H1 (cell line): ENCODE measurements around the gene TTLL5.

Experiments used
- CBX5 ChIP-seq: fragments of 300-800, 300-1000 bp; sonication (generic); IDR thresholded peaks from 2 replicates; pipeline ENCODE4 v1.7.1; 2016; ENCODE audit warnings: antibody characterized with exemption, low read length, low read depth
- CHD2 ChIP-seq: IDR thresholded peaks from 2 replicates; pipeline ENCODE4 v1.6.1; 2012; ENCODE audit warnings: low read length, improper control_type of control experiment
- CTCF ChIP-seq, 3 experiments: IDR thresholded peaks; 1 replicate in 2 of 3; 2 replicates in 1 of 3; pipeline versions ENCODE4 v1.5.1 to v1.6.1; 2011; ENCODE audit warnings: low read length in 3 of 3, mild to moderate bottlenecking in 3 of 3, inconsistent platforms in 2 of 3, low read depth in 1 of 3, moderate library complexity in 1 of 3; ENCODE audit not compliant: insufficient read depth in 1 of 3; ENCODE audit errors: control extremely low read depth in 1 of 3
- E2F6 ChIP-seq: IDR thresholded peaks from 2 replicates; pipeline ENCODE4 v1.6.1; 2012; ENCODE audit warnings: inconsistent platforms
- EZH2 ChIP-seq: fragments of 200-600 bp; sonication (generic); IDR thresholded peaks from 2 replicates; pipeline ENCODE4 v1.7.1; 2012; ENCODE audit warnings: low read depth, mild to moderate bottlenecking, moderate library complexity, low read length, inconsistent platforms; ENCODE audit not compliant: severe bottlenecking
- POLR2A ChIP-seq, 2 experiments: IDR thresholded peaks; 1 replicate in 1 of 2; 2 replicates in 1 of 2; pipeline ENCODE4 v1.6.1; 2011; ENCODE audit warnings: low read depth in 2 of 2, low read length in 2 of 2, mild to moderate bottlenecking in 2 of 2; ENCODE audit errors: control extremely low read depth in 1 of 2
- SIX5 ChIP-seq: IDR thresholded peaks from 2 replicates; pipeline ENCODE4 v1.6.1; 2011; ENCODE audit warnings: mild to moderate bottlenecking, low read depth, low read length
- USF2 ChIP-seq: IDR thresholded peaks from 2 replicates; pipeline ENCODE4 v1.6.1; 2011; ENCODE audit warnings: low read length, improper control_type of control experiment

- TF ChIP-seq CTCF (IDR thresholded peaks at IDR 0.05; ENCODE audit: control extremely low read depth in 1 of 3, insufficient read depth in 1 of 3, low read depth in 1 of 3, low read length in 3 of 3) (no peak), USF2 (no peak), EZH2 (no peak), E2F6 (no peak), SIX5 (no peak), CHD2 (no peak), POLR2A (IDR thresholded peaks at IDR 0.05; ENCODE audit: control extremely low read depth in 1 of 2, low read depth in 2 of 2, low read length in 2 of 2) (no peak), CBX5 (no peak)
Measured at GRCh38 chr14:75990297-75990696, 329.3 kb downstream of the TTLL5 start.
